ENCODE results near the gene ERCC2.

ERCC2 gene

GRCh38 chr19:45401815-45402214, 31.4 kb upstream of the ERCC2 start:
- DNase-seq (ENCODE audit: low read depth) = no peak

- no peak for DNase-seq (ENCODE audit: low read depth)
These were observed 29.8 kb upstream of the ERCC2 start for GRCh38 chr19:45400192-45400591.

GRCh38 chr19:45395821-45396617, 25.6 kb upstream of the ERCC2 start:
- DNase-seq (ENCODE audit: low read depth) = no peak

DNA sequence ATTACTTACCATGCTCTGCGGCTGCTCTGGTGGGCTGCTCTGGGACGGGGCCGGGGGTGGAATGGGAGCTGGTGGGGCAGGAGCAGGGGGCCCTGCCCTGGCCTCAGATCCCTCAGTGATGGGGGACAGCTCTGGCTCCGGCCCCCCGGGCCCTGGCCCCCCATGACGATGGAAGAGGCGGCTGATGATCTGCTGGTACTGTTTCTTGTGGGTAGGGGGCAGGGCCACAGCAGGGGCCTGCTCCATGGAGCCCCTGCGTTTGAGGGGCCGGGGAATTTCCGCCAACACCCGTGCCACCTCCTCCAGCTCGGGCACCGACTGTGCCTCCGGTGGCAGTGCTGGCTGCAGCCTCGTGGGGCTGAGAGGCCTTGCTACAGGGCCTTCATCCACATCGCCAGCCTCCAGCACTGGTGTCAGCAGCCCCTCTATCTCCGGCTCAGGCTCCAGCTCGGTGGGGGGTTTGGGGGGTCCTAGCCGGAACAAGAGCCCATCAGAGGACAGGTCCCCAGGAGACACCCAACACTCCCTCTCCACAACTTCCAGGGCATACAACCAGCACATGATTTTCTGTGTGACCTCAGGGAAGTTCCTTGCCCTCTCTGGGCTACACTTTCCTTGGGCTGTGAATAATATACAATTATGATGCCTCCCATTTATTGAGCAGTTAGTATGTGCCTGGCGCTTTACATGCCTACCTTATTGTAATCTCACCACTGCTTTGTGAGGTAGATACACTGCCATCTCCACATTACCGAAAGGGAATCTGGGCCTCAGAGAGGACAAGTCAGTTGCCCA, 21.7 kb upstream of the ERCC2 start:
- no peak for DNase-seq (ENCODE audit: low read depth)

DNA sequence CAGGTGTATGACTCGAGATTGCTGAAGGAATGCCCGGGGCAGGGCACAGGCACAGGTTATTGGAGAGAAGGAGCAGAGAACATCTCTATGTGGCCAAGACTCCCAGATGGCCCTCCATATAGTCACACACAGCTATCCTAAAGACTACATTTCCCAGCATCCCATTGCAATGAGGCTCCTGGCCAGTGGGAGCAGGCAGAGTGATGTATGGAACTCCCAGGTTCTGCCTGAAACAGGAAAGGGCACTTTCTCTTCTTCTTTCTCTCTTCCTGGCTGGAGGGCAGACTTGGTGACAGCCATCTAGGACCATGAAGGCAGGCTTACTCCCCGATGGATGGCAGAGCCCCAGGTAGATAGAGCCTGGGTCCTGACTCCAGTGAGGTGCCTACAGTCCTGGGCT, 21.0 kb upstream of the ERCC2 start:
- DNase-seq (ENCODE audit: low read depth) = no peak

DNA sequence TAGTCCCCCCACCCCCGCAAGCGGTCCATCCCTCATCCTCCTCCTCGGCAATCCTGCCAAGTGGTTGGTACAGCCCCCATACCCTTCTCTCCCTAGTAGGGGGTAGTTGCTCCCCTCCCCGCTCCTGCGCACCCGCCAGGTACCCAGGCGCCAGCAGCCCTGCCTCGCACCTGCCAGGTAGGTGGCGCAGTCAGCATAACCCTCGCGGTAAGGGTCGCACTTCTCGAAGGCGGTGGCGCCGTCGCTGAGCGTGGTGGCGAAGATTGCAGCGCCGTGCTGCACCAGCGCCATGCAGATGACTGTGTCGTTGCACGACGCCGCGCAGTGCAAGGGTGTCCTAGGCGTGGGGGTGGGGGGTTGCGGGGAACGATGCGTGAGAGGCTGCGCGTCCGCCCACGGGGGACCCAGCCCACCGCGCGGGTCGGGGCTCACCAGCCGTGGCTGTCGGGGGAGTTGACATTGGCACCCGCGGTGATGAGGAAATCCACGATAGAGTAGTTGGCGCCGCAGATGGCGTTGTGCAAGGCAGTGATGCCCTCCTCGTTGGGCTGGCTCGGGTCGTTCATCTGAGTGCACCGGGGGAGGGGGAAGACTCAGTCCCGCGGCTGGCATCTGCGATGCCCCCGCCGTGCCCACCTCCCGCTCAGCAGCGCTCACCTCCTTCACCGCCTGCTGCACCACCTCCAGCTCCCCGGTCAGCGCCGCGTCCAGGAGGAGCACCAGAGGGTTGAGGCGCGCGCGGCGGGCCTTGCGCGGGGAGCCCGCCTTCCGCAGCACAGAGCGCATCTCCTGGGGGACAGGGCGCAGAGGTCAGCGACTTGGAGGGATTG, 15.2 kb upstream of the ERCC2 start:
- no peak for DNase-seq (ENCODE audit: low read depth)

DNA sequence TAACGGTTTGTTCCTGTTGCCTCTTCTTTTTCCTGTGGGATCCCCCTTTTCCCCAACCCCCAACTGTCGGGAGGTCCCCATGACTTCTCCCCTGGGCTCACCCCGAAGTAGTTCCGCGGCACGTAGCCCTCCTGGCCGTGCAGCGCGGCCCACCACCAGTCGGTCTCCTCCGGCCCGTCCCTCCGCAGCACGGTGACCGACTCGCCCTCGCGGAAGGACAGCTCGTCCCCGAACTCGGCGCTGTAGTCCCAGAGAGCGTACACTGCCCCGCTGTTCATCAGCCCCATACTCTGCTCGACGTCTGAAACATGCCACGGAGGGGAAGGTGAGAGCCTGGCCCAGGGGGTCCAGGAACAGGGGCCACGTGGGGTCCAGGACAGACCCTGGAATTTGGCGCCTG, 12.1 kb upstream of the ERCC2 start:
- DNase-seq (ENCODE audit: low read depth) = no peak

GRCh38 chr19:45380107-45380506, 9.7 kb upstream of the ERCC2 start:
- DNase-seq (ENCODE audit: low read depth) = no peak

- DNase-seq (ENCODE audit: low read depth) = no peak
These were observed 5.8 kb upstream of the ERCC2 start for GRCh38 chr19:45376045-45376724.

DNA sequence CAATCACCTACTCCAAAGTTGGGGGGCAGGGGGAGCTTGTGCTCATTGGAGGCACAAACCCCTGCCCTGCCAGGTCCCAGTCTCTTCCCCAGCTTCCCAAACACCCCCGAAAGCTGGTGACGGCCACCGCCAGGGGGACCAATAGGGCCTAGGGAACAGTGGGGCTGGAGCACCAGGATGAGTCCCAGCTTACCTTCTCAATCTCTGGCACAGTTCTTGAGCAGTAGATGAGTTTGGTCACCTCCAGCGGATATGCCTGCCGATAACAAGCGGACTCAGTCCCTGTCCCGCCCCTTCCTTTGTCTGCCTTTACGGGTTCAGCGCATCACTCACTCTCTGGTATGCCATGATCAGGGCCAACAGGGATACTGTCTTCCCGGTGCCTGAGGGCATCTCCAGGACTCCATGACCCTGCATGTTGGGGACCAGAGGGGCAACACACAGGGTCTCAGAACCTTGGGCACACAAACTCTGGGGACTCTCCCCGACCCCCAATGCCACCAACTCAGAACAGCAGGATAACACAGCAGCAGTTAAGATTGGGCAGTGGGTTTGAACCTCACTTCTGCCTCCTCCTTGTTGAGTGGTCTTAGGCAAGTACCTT, 1.5 kb downstream of the ERCC2 start:
- DNase-seq (ENCODE audit: low read depth) = no peak

DNA sequence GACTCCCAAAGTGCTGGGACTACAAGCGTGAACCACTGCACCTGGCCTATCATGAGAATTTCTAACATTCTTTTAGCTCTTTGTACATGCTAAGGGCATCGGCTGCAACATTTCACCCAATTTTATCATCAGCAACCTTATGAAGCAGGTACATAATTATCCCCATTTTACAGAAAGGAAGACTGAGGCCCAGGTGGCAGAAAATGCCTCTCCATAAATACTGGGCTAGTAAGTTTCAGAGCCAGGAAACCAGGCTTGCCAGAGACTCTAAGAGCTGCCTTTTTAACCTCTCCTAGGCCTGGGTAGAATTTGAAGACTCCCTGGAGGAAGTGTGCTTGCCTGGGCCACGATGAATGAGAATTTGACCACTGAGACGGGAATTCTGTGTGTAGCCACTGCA, 2.2 kb downstream of the ERCC2 start:
- DNase-seq (ENCODE audit: low read depth) = no peak

- DNase-seq (ENCODE audit: low read depth) = no peak
These were observed 5.7 kb downstream of the ERCC2 start for GRCh38 chr19:45364696-45365095.

- DNase-seq (ENCODE audit: low read depth) = no peak
These were observed 6.4 kb downstream of the ERCC2 start for GRCh38 chr19:45363861-45364459.

DNA sequence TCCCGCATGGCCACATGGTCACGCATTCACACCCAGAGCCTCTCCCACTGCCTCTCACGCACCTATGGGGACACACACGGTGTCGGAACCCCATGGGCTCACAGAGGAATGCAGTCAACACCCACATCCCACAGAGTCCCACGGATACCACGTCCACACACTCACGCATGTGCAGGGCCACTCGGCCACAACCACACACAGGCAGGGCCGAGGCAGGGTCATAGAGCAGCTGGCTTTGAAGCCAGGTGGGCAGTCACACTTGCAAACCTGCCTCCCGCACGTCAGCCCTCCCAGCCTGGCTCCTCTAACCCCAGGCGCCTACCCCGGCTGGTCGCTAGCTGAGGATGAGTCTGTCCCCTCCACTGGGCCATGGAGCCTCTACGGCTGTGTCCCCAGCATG, 8.1 kb downstream of the ERCC2 start:
- no peak for DNase-seq (ENCODE audit: low read depth)

DNA sequence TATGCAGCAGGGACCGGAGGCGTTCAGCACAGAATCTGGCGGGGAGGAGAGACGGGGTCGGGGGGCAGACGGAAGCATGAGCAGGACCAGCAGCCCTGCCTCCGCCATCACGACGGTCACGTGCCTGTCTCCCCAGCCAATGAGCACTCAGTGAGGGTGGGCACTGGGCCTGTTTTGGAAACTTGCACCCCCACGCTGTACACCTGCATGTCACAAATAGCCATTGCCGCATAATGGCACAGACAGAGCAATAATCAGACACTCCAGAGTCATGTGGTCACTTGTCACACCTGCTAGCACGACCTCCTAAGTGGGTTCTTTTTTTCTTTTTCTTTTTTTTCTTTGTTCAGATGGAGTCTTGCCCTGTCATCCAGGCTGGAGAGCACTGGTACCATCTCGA, 8.8 kb downstream of the ERCC2 start:
- no peak for DNase-seq (ENCODE audit: low read depth)

- DNase-seq (ENCODE audit: low read depth) = no peak
These were observed 12.1 kb downstream of the ERCC2 start for GRCh38 chr19:45358213-45358792.

DNA sequence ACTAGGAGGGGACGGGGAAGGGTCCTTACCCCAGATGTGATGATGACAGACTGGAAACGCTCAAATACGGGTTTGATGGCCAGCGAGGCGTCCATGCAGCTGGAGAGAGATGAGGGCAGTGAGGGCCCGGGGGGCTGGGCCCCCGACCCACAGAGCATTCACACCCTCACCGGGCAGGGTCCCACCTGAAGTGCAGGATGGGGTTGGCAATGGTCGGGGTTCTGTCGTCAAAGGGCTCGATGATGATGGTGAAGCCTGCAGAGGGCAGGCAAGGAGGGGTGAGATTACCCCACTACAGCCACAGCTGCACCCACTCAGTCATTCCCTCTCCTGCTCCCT, 13.0 kb downstream of the ERCC2 start:
- no peak for DNase-seq (ENCODE audit: low read depth)

GRCh38 chr19:45356760-45357444, 13.5 kb downstream of the ERCC2 start:
- no peak for DNase-seq (ENCODE audit: low read depth)

DNA sequence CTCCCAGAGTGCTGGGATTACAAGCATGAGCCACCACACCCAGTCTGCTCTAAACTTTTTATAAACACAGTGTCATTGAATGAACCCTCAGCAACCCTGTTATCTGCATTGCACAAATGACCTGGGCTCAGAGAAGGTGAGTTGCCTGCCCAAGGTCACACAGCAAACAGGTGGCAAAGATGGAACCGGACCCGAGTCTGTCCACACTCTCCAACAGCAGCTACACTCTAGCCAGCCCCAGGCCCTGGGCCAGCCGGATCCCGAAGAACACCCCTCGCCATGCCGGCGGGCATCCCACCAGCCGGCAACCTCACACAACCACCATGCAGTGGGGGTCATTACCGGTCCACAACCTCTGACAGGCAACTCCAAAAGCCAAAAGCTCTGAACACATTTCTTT, 14.5 kb downstream of the ERCC2 start:
- DNase-seq (ENCODE audit: low read depth) = no peak

- DNase-seq (ENCODE audit: low read depth) = no peak
These were observed 15.0 kb downstream of the ERCC2 start for GRCh38 chr19:45355402-45355801.
